Gastroesophageal sphincter (tissue), 4 donors: ENCODE data around the gene PARD3. TPM values are rescaled to one million over a fixed set of nuclear protein-coding genes. Genes with fewer than 3 reads are reported as not detected.

Experiments
- ATAC-seq: fragments of 150-250 bp; one replicate; pipeline ENCODE4 v1.9.1; 2016; ENCODE audit warnings: mild to moderate bottlenecking, moderate library complexity
- H3K27ac ChIP-seq, 4 donors: fragments of 200-600 bp; sonication (generic) in 3 of 4; 1 replicate in 3 of 4; 2 replicates in 1 of 4; pipeline ENCODE4 v1.5.1; 2016 to 2019
- H3K27me3 ChIP-seq: fragments of 200-600 bp; sonication (generic); one replicate; pipeline ENCODE4 v1.5.1; 2019
- H3K36me3 ChIP-seq, 2 donors: fragments of 200-600 bp; sonication (generic); one replicate each; pipeline ENCODE4 v1.5.1; 2019; ENCODE audit warnings: control low read depth in 1 of 2
- H3K4me1 ChIP-seq, 3 donors: fragments of 200-600 bp; sonication (generic); 1 replicate in 2 of 3; 2 replicates in 1 of 3; pipeline ENCODE4 v1.5.1; 2016 to 2019; ENCODE audit warnings: control low read depth in 2 of 3
- H3K4me3 ChIP-seq, 2 donors: fragments of 200-600 bp; sonication (generic); one replicate each; pipeline ENCODE4 v1.5.1; 2019; ENCODE audit warnings: mild to moderate bottlenecking in 1 of 2, moderate library complexity in 1 of 2
- H3K9me3 ChIP-seq, 3 donors: fragments of 200-600 bp; sonication (generic); one replicate each; pipeline ENCODE4 v1.5.1; 2017 to 2019; ENCODE audit warnings: control low read depth in 2 of 3
- EP300 ChIP-seq: sonication (generic); formaldehyde crosslinking; IDR thresholded peaks from one replicate; pipeline ENCODE4 v1.6.1; 2017; ENCODE audit warnings: antibody characterized with exemption, mild to moderate bottlenecking
- POLR2A ChIP-seq, 2 donors: fragments of 450-650 bp; IDR thresholded peaks; one replicate each; pipeline ENCODE4 v1.6.1; 2017; ENCODE audit warnings: antibody characterized with exemption in 2 of 2, mild to moderate bottlenecking in 2 of 2, moderate library complexity in 1 of 2
- POLR2AphosphoS5 ChIP-seq: sonication (generic); formaldehyde crosslinking; IDR thresholded peaks from one replicate; pipeline ENCODE4 v1.6.1; 2017; ENCODE audit warnings: antibody characterized with exemption
- WGBS, 2 donors: methylation state at CpG; one replicate each; pipeline ENCODE4 v1.1.5; 2018; ENCODE audit warnings: low coverage in 1 of 2; 5-methylcytosine and 5-hydroxymethylcytosine counted together
- total RNA-seq, 4 donors: library from RNA; depleted of rRNA; stranded (reverse); fragments of >200 nt; gene quantifications; one replicate each; pipeline ENCODE4 v1.1.0, GENCODE V29; 2016
- TF ChIP-seq, protein P1 (sequence below), 4 experiments: fragments of 200-600 bp in 2 of 4; fragments of 450-650 bp in 2 of 4; sonication (generic) in 1 of 4; IDR thresholded peaks; one replicate each; pipeline ENCODE4 v1.5.1; 2017 to 2019; ENCODE audit warnings: antibody characterized with exemption in 4 of 4, mild to moderate bottlenecking in 2 of 4, moderate library complexity in 2 of 4

PARD3 gene
- total RNA-seq, 4 donors from 2014 or later: 101 to 127 (median 115) TPM

- no peak for ATAC-seq
- Histone ChIP-seq H3K9me3 (no peaks in the 10 kb centered on the region), H3K4me3 (no peak overlapping the region), H3K4me1 (peaks cover 0 to 8% (median 0%) of the 10 kb centered on the region in 3 donors), H3K36me3 (no peaks in the 10 kb centered on the region), H3K27ac (peak overlapping the region in 2 of 4 donors; percentile 42 to 46), H3K27me3 (no peaks in the 10 kb centered on the region)
- WGBS, 2 donors: 79% methylated on average over 3 of the region's 3 CpGs
- TF ChIP-seq, protein P1, sequence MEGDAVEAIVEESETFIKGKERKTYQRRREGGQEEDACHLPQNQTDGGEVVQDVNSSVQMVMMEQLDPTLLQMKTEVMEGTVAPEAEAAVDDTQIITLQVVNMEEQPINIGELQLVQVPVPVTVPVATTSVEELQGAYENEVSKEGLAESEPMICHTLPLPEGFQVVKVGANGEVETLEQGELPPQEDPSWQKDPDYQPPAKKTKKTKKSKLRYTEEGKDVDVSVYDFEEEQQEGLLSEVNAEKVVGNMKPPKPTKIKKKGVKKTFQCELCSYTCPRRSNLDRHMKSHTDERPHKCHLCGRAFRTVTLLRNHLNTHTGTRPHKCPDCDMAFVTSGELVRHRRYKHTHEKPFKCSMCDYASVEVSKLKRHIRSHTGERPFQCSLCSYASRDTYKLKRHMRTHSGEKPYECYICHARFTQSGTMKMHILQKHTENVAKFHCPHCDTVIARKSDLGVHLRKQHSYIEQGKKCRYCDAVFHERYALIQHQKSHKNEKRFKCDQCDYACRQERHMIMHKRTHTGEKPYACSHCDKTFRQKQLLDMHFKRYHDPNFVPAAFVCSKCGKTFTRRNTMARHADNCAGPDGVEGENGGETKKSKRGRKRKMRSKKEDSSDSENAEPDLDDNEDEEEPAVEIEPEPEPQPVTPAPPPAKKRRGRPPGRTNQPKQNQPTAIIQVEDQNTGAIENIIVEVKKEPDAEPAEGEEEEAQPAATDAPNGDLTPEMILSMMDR (IDR thresholded peaks at IDR 0.05): no peak
- TF ChIP-seq EP300 (no peak), POLR2AphosphoS5 (no peak), POLR2A (IDR thresholded peaks at IDR 0.05) (no peak)
These were observed 533.2 kb downstream of the PARD3 start for GRCh38 chr10:34281661-34282582.

DNA sequence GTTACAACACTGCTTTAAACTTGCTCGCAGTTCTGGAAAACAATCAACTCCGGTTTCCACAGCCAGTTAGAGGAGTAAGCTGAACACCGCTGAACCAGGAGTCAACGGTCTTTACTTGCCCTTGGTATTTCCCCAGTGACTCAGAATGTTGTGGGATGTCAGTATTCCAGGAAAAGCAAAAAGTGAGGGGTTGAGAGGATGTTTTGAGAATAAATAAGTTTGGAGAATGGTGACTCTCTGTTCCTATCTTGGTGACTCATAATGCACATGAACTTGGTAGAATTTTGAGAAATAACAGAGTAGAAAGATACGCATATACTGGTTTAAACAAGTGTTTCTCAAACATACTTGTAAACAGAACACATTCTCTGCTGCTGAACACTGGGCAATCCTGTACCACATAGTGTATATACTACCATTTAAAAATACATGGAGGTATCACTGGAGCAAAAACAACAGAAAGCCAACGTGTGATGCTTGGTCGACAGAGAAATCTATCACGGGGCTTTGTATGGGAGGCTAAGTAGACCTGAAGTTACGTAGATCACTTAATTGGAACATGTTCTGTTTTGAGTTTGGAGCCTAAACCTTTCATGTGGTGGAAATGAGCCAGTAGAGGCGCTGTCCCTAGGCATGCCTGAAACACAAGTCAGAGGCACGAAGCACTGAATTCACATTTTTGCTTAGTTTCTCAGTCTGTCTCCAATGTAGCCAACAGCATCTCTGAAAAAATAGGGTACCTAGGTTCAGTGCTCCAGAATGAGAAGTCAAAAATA, 534.3 kb downstream of the PARD3 start:
- peak; percentile 93 for ATAC-seq
- WGBS, 2 donors: 64 to 85% methylated on average over 8 to 11 of the region's 11 CpGs
- no peaks in the 10 kb centered on the region for H3K9me3 ChIP-seq
- H3K4me1 ChIP-seq: peaks cover 0 to 8% (median 0%) of the 10 kb centered on the region in 3 donors
- H3K27me3 ChIP-seq: no peaks in the 10 kb centered on the region
- no peak overlapping the region for H3K4me3 ChIP-seq
- H3K36me3 ChIP-seq: no peaks in the 10 kb centered on the region
- TF ChIP-seq POLR2AphosphoS5 (peak; percentile 85), EP300 (no peak)
- TF ChIP-seq, protein P1 (IDR thresholded peaks at IDR 0.05): no peak
- H3K27ac ChIP-seq: peak overlapping the region in 3 of 4 donors; percentile 20 to 46 (median 42)

- TF ChIP-seq POLR2A (IDR thresholded peaks at IDR 0.05): no peak
- TF ChIP-seq, protein P1 (IDR thresholded peaks at IDR 0.05): no peak
- TF ChIP-seq POLR2AphosphoS5: no peak
- no peak for TF ChIP-seq EP300
- ATAC-seq: no peak
- Histone ChIP-seq H3K27ac (no peak overlapping the region), H3K27me3 (no peaks in the 10 kb centered on the region), H3K9me3 (no peaks in the 10 kb centered on the region), H3K4me1 (no peaks in the 10 kb centered on the region), H3K36me3 (no peaks in the 10 kb centered on the region), H3K4me3 (no peak overlapping the region)
- WGBS, 2 donors: 80 to 100% methylated on average over 2 of the region's 2 CpGs
These were observed 539.4 kb downstream of the PARD3 start for GRCh38 chr10:34275626-34276130.

- 75 to 76% methylated on average over 3 of the region's 3 CpGs for WGBS, 2 donors
- no peaks in the 10 kb centered on the region for H3K36me3 ChIP-seq
- H3K4me1 ChIP-seq: no peaks in the 10 kb centered on the region
- TF ChIP-seq POLR2AphosphoS5: no peak
- TF ChIP-seq, protein P1 (IDR thresholded peaks at IDR 0.05): no peak
- no peak for TF ChIP-seq EP300
- TF ChIP-seq POLR2A (IDR thresholded peaks at IDR 0.05): no peak
- no peak overlapping the region for H3K27ac ChIP-seq
- H3K9me3 ChIP-seq: no peaks in the 10 kb centered on the region
- no peak for ATAC-seq
- H3K4me3 ChIP-seq: no peak overlapping the region
- no peaks in the 10 kb centered on the region for H3K27me3 ChIP-seq
These were observed 540.2 kb downstream of the PARD3 start for GRCh38 chr10:34274906-34275305.
